ENCODE results near the gene SPATA2. TPM values are rescaled to one million over a fixed set of nuclear protein-coding genes. Genes with fewer than 3 reads are reported as not detected.
A peak's percentile ranks its signal among the peaks of the same experiment; 100 is the strongest.

Gene SPATA2
- total and polyA plus RNA-seq, 2 of the 13 experiments (the other 11 are each of a cell fraction or from before 2014, with no cell fraction given): 3.2 to 8.7 TPM

- TF ChIP-seq SALL1 (CRISPR knock-in tag; IDR thresholded peaks at IDR 0.05) (0 out of 2 replicates have a peak, but pooled peaks have one; percentile 39), TRAFD1 (CRISPR knock-in tag; IDR thresholded peaks at IDR 0.05; ENCODE audit: borderline replicate concordance) (no peak), ZBTB3 (CRISPR knock-in tag; IDR thresholded peaks at IDR 0.05; ENCODE audit: borderline replicate concordance, low read depth) (no peak), GLMP (CRISPR knock-in tag; IDR thresholded peaks at IDR 0.05; ENCODE audit: borderline replicate concordance) (no peak), ETV6 (CRISPR knock-in tag; conservative IDR thresholded peaks at IDR 0.05) (no peak), RBAK (CRISPR knock-in tag; IDR thresholded peaks at IDR 0.05) (no peak), MTERF4 (CRISPR knock-in tag; IDR thresholded peaks at IDR 0.05) (no peak), ZFX (CRISPR knock-in tag; IDR thresholded peaks at IDR 0.05; ENCODE audit: low read depth) (0 out of 2 replicates have a peak, but pooled peaks have one; percentile 1), PREB (CRISPR knock-in tag; IDR thresholded peaks at IDR 0.05) (no peak), LCORL (IDR thresholded peaks at IDR 0.05) (no peak), LCORL (CRISPR knock-in tag; IDR thresholded peaks at IDR 0.05) (no peak), HHEX (CRISPR knock-in tag; IDR thresholded peaks at IDR 0.05) (no peak), ZBTB14 (CRISPR knock-in tag; IDR thresholded peaks at IDR 0.05) (no peak), ZNF33B (CRISPR knock-in tag; IDR thresholded peaks at IDR 0.05) (no peak), HNRNPLL (IDR thresholded peaks at IDR 0.05; ENCODE audit: low read depth, low read length, poor library complexity, severe bottlenecking) (no peak), MXD3 (CRISPR knock-in tag; IDR thresholded peaks at IDR 0.05) (0 out of 2 replicates have a peak, but pooled peaks have one; percentile 17), ZNF891 (CRISPR knock-in tag; IDR thresholded peaks at IDR 0.05) (peak; percentile 24; the same call in 1 of the 2 replicates), ONECUT2 (CRISPR knock-in tag; IDR thresholded peaks at IDR 0.05) (no peak), ZBTB25 (CRISPR knock-in tag; IDR thresholded peaks at IDR 0.05) (0 out of 2 replicates have a peak, but pooled peaks have one; percentile 48), E2F1 (CRISPR knock-in tag; IDR thresholded peaks at IDR 0.05) (no peak)
Measured at GRCh38 chr20:49888212-49889000, 26.9 kb downstream of the SPATA2 start (continued).

Data from HepG2 (cell line).